Muscle layer of colon (tissue), 2 donors: ENCODE data around the gene ARRB2.
"Not testable (repeated sequence)": the region's sequence is repeated elsewhere in the genome, so short reads cannot be mapped to it uniquely, and the experiment has no call there.

ENCODE experiments used
- H3K27ac ChIP-seq: one replicate; pipeline ENCODE4 v1.7.0; 2013; ENCODE audit warnings: low read depth, mild to moderate bottlenecking, low read length, moderate library complexity
- H3K27me3 ChIP-seq, 2 donors: one replicate each; pipeline ENCODE4 v1.7.0; 2013; ENCODE audit warnings: low read length in 2 of 2, mild to moderate bottlenecking in 2 of 2; ENCODE audit not compliant: insufficient read depth in 2 of 2, control insufficient read depth in 1 of 2
- H3K36me3 ChIP-seq: one replicate; pipeline ENCODE4 v1.7.0; 2013; ENCODE audit warnings: mild to moderate bottlenecking, low read length; ENCODE audit not compliant: insufficient read depth
- H3K4me1 ChIP-seq: one replicate; pipeline ENCODE4 v1.7.0; 2013; ENCODE audit warnings: mild to moderate bottlenecking, low read length; ENCODE audit not compliant: insufficient read depth
- H3K4me3 ChIP-seq, 2 donors: one replicate each; pipeline ENCODE4 v1.7.0; 2013; ENCODE audit warnings: low read length in 2 of 2, low read depth in 1 of 2, mild to moderate bottlenecking in 1 of 2, moderate library complexity in 1 of 2
- H3K9ac ChIP-seq: one replicate; pipeline ENCODE4 v1.7.0; 2013; ENCODE audit warnings: low read length
- H3K9me3 ChIP-seq: one replicate; pipeline ENCODE4 v1.7.0; 2013; ENCODE audit warnings: mild to moderate bottlenecking, low read length
- donor health status: abdominal sarcoma.
- donor health status: Adenocarcinoma of cecum.

Gene ARRB2

DNA sequence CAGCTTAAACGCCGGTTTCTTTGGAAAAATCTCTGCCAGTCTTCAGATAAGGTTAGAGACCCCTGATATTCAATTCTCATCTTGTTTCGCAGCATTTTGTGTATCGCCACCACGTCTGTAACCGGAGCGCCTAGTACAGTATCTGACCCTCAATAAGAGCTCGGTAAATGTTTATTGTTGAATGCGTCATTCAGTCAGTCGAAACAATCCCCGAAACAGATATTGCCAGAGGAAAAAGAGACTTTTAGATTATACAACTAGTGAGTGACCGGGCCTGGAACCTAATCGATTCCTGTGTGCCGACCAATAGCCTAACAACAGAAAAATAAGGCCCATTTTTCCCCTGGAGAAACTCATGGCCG, 7.1 kb upstream of the ARRB2 start:
- H3K4me3 ChIP-seq: peak overlapping the region; percentile 39 to 77
- peaks cover 10% of the 10 kb centered on the region for H3K4me1 ChIP-seq
- peak overlapping the region; percentile 59 for H3K27ac ChIP-seq
- H3K9me3 ChIP-seq: no peaks in the 10 kb centered on the region
- H3K27me3 ChIP-seq: no peaks in the 10 kb centered on the region
- H3K36me3 ChIP-seq: no peaks in the 10 kb centered on the region
- H3K9ac ChIP-seq: peak overlapping the region; percentile 49

DNA sequence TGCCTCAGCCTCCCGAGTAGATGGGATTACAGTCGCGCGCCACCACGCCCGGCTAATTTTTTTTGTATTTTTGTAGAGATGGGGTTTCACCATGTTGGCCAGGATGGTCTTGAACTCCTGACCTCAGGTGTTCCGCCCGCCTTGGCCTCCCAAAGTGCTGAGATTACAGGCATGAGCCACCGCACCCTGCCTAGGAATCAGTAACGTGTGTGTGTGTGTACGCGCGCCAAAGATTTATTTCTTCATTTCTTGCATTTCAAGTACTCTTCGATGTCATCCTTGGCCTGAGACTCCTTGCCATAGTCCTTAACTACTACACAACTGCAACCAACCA, 5.9 kb upstream of the ARRB2 start:
- H3K4me3 ChIP-seq: peak overlapping the region; percentile 39 to 77
- peak overlapping the region; percentile 59 for H3K27ac ChIP-seq
- not testable (repeated sequence) for H3K9me3 ChIP-seq, H3K36me3 ChIP-seq, H3K4me1 ChIP-seq, H3K27me3 ChIP-seq
- H3K9ac ChIP-seq: peak overlapping the region; percentile 49

DNA sequence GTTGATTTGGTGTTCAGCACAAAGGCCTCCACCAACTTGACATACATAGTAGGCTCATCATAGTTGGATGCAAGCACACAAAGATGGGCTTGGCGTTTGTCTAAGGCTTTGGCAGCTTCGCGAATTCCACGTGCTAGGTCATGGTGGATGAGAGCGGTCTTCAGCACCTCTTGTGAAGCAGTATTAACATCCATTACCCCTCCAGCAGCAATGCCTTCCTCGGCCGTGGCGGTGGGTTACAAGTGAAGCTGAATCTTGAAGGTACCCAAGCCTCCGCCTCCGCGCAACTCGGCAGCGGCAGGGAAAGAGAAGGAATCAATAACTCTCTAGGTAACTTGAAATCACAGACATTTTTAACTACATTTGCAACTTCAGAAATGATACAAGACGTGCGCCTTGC, 5.4 kb upstream of the ARRB2 start:
- Histone ChIP-seq H3K9me3 (no peaks in the 10 kb centered on the region), H3K27ac (no peak overlapping the region), H3K4me3 (no peak overlapping the region), H3K36me3 (no peaks in the 10 kb centered on the region), H3K9ac (no peak overlapping the region), H3K4me1 (peaks cover 13% of the 10 kb centered on the region), H3K27me3 (no peaks in the 10 kb centered on the region)

DNA sequence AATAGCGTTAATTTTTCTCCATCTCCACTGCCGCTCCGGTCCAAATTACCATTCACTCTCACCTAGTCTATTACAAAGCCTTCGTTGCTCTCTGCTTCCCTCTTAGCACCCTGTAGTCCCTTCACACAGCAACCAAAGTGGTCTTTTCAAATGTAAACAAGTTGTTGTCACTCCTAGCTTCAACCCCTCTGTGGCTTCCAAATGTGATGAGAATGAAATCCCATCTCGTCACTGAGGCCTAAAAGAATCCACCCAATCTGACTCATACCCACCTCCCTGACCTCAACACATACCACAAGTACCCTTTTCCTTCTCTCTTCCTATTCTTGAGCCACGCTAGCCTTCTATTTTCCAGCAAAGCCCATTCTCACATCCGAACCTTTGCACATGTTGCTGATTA, 4.3 kb upstream of the ARRB2 start:
- Histone ChIP-seq H3K9me3 (no peaks in the 10 kb centered on the region), H3K4me1 (peaks cover 16% of the 10 kb centered on the region), H3K27ac (no peak overlapping the region), H3K36me3 (no peaks in the 10 kb centered on the region), H3K9ac (no peak overlapping the region), H3K4me3 (no peak overlapping the region), H3K27me3 (no peaks in the 10 kb centered on the region)

DNA sequence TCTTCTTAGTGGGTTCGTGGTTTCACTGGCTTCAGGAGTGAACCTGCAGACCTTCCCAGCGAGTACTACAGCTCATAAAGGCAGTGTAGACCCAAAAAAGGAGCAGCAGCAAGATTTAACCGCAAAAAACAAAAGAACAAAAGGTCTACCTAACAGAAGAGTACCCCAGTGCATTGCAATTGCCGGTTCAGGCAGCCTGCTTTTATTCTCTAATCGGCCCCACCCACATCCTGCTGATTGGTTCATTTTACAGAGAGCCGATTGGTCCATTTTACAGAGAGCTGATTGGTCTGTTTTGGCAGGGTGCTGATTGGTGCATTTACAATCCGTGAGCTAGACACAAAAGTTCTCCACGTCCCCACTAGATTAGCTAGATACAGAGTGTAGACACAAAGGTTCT, 2.0 kb upstream of the ARRB2 start:
- Histone ChIP-seq H3K27ac (no peak overlapping the region), H3K4me3 (no peak overlapping the region), H3K27me3 (no peaks in the 10 kb centered on the region), H3K4me1 (peaks cover 16% of the 10 kb centered on the region), H3K9me3 (no peaks in the 10 kb centered on the region), H3K36me3 (no peaks in the 10 kb centered on the region), H3K9ac (no peak overlapping the region)

DNA sequence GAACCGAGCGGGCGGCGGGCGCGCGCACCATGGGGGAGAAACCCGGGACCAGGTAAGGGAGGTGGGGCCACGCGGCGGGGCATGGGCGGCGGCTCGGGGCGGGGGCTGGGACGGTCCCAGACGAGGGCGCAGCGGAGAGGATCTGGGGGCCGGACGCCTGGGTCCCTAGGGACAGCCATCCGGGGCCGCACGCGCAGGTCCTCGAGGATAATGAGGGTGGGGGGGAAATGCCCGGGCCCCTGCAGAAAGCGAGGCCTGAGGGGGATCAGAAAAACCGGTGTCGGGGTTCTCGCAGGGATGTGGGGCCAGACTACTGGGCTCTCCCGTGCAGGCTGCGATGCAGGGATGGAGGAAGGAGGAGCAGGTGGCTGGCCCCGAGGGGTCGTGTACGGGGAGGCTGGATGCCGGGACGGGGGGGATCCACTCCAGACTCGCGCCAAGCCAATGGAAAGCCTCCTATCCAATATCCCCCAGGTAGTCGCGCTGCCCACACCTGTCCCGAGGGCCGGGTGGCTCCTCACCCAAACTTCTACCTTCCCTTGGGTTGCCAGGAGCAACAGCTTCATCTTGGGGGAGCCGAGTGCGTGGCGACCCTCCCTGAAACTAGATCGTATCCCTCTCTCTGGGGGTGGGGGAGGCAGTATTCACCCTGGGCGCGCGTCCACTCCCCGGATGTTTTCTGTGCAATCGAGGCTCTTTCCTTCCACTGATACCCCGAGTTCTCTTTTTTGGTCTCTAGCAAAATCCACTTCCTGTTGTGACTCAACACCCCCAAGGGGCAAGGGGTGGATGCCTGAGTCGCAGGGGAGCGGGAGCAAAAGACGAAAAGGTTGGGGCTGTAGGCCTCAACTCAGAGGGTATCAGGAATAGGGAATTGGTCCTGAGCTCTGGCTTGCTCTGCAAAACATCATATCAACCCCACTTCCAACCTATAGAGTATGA, 532 bp downstream of the ARRB2 start:
- no peaks in the 10 kb centered on the region for H3K27me3 ChIP-seq
- H3K9me3 ChIP-seq: no peaks in the 10 kb centered on the region
- H3K4me1 ChIP-seq: peaks cover 16% of the 10 kb centered on the region
- peak overlapping the region; percentile 68 for H3K9ac ChIP-seq
- peaks cover 6% of the 10 kb centered on the region for H3K36me3 ChIP-seq
- H3K4me3 ChIP-seq: peak overlapping the region; percentile 70 to 80
- peak overlapping the region; percentile 85 for H3K27ac ChIP-seq

DNA sequence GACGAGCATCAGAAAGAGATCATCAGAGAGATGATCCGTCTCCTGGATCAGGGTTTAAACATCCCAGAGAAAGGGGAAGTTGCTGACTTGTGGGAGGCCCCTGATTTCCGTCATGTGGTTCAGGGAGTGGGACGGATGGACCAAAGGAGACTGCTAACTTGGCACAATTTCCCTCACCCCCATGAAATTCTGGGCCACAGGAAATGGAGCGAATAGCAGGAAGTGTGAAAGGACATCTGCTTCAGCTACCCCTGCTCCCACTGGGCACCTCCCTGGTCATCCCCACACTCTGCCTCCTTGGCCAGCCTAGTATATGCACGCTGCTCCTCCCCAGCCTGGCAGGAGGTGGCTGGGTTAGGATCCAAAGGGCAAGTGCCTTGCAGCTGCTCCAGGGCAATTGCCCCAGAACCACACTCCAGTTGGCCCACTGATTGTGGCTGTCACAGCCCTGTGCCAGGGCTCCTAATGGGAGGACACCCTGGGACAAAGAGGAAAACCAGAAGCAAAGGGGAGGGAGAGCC, 1.3 kb downstream of the ARRB2 start:
- Histone ChIP-seq H3K9me3 (no peaks in the 10 kb centered on the region), H3K9ac (no peak overlapping the region), H3K4me1 (peaks cover 16% of the 10 kb centered on the region), H3K27ac (no peak overlapping the region), H3K4me3 (peak overlapping the region in 1 of 2 donors; percentile 70), H3K36me3 (peaks cover 7% of the 10 kb centered on the region), H3K27me3 (no peaks in the 10 kb centered on the region)

DNA sequence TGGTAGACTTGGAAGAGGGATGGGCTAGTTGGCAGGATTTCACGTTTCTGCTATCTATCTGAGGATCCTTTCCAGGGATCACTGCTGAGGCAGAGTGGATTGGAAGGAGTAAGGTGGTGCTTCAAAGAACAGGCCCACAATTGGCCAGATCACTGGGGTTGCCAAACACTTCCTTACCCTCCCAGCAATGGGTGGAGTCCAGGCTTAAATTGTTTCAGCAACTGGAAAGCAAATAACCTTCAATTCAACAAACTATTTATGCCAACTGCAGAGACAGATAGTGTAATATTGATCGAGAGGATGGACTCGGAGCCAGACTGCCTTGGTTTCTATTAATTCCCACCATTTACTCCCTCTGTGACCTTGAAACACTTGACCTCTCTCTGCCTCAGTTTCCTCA, 2.1 kb downstream of the ARRB2 start:
- no peak overlapping the region for H3K9ac ChIP-seq
- no peaks in the 10 kb centered on the region for H3K9me3 ChIP-seq
- H3K27me3 ChIP-seq: no peaks in the 10 kb centered on the region
- H3K4me3 ChIP-seq: no peak overlapping the region
- H3K36me3 ChIP-seq: peaks cover 11% of the 10 kb centered on the region
- peaks cover 16% of the 10 kb centered on the region for H3K4me1 ChIP-seq
- H3K27ac ChIP-seq: no peak overlapping the region

DNA sequence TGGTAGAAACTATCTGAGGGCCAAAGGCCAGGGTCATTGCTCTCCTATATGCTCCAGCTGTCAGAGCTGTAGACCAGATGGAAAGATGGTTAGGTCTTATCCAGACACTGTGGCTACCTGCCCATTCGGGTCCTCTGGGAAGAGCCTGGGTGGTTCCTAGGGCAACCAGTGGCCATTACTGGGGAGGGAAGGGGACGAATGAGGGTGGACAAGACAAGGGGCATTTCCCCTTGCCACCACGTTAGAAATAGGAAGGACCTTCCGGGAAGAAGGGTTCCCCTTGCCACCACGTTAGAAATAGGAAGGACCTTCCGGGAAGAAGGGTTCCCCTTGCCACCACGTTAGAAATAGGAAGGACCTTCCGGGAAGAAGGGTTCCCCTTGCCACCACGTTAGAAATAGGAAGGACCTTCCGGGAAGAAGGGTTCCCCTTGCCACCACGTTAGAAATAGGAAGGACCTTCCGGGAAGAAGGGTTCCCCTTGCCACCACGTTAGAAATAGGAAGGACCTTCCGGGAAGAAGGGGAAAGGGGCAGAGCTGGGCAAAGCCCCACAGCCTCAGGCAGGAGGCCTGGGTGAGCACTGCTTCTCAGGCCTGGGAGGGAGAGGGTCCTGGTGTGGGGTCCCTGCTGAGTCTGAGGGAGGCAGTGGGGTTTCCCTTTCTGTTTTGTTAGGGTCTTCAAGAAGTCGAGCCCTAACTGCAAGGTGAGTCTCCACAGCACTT, 4.1 kb downstream of the ARRB2 start:
- not testable (repeated sequence) for H3K9me3 ChIP-seq, H3K27me3 ChIP-seq, H3K4me3 ChIP-seq, H3K9ac ChIP-seq, H3K27ac ChIP-seq
- peaks cover 16% of the 10 kb centered on the region for H3K4me1 ChIP-seq
- peaks cover 12% of the 10 kb centered on the region for H3K36me3 ChIP-seq

DNA sequence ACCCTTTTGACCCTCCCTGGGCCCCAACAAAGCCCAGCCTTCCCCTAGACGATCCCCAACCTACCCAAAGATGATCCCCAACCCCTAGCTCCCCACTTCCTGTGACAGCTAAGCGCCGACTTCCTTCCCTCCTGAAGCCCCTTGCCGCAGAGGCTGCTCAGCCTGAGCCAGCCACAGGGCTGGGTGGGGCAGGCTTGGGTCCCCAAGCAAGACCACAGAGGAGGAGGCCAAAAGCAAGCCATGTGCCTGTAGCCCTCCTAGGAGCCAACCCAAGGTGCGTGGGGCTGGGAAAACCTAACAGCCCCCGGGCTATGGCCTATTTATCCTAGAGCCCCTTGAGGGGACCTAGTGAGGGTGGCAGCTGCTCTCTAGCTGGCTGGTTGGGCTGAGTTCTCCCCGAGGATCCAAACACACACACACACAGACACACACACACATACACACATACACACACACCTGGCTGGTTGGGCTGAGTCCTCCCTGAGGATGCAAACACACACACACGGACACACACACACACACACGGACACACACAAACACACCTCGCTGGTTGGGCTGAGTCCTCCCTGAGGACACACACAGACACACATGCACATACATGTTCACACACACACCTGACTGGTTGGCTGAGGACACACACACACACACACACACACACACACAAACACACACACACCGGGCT, 4.8 kb downstream of the ARRB2 start:
- peaks cover 12% of the 10 kb centered on the region for H3K36me3 ChIP-seq
- H3K27ac ChIP-seq: no peak overlapping the region
- H3K4me1 ChIP-seq: peaks cover 12% of the 10 kb centered on the region
- no peaks in the 10 kb centered on the region for H3K27me3 ChIP-seq
- H3K4me3 ChIP-seq: no peak overlapping the region
- no peak overlapping the region for H3K9ac ChIP-seq
- H3K9me3 ChIP-seq: no peaks in the 10 kb centered on the region

DNA sequence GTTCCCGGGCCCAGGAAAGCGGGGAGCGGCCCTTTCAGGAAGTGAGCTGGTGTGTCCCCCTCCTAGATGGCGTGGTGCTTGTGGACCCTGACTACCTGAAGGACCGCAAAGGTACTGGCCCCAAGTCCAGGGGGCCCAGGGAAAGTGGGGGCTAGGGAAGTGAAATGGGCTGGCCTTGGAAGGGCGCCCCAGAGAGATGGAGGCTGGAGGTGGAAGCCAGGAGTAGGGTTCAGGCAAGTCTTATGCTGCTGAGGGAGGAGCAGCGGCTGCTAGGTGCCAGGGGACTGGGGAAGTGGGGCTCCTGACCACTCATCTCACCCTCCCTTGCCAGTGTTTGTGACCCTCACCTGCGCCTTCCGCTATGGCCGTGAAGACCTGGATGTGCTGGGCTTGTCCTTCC, 5.6 kb downstream of the ARRB2 start:
- H3K9ac ChIP-seq: no peak overlapping the region
- H3K36me3 ChIP-seq: peaks cover 12% of the 10 kb centered on the region
- H3K27me3 ChIP-seq: no peaks in the 10 kb centered on the region
- no peaks in the 10 kb centered on the region for H3K9me3 ChIP-seq
- H3K4me1 ChIP-seq: peaks cover 9% of the 10 kb centered on the region
- no peak overlapping the region for H3K27ac ChIP-seq
- no peak overlapping the region for H3K4me3 ChIP-seq
